ENCODE data around the gene IQCH.

GRCh38 chr15:67474405-67475110 lies 220.0 kb downstream of the IQCH start:
- TF ChIP-seq, protein P1, sequence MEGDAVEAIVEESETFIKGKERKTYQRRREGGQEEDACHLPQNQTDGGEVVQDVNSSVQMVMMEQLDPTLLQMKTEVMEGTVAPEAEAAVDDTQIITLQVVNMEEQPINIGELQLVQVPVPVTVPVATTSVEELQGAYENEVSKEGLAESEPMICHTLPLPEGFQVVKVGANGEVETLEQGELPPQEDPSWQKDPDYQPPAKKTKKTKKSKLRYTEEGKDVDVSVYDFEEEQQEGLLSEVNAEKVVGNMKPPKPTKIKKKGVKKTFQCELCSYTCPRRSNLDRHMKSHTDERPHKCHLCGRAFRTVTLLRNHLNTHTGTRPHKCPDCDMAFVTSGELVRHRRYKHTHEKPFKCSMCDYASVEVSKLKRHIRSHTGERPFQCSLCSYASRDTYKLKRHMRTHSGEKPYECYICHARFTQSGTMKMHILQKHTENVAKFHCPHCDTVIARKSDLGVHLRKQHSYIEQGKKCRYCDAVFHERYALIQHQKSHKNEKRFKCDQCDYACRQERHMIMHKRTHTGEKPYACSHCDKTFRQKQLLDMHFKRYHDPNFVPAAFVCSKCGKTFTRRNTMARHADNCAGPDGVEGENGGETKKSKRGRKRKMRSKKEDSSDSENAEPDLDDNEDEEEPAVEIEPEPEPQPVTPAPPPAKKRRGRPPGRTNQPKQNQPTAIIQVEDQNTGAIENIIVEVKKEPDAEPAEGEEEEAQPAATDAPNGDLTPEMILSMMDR (IDR thresholded peaks at IDR 0.05), result no peak
- TF ChIP-seq POLR2AphosphoS5 (IDR thresholded peaks at IDR 0.05), result no peak
